ENCODE data around the gene PRIM1. TPM values are rescaled to one million over a fixed set of nuclear protein-coding genes. Genes with fewer than 3 reads are reported as not detected.
"Not testable (repeated sequence)": the region's sequence is repeated elsewhere in the genome, so short reads cannot be mapped to it uniquely, and the experiment has no call there.

The PRIM1 gene
- total RNA-seq, 1 donor from 2014 or later, result 9.3 TPM

DNA sequence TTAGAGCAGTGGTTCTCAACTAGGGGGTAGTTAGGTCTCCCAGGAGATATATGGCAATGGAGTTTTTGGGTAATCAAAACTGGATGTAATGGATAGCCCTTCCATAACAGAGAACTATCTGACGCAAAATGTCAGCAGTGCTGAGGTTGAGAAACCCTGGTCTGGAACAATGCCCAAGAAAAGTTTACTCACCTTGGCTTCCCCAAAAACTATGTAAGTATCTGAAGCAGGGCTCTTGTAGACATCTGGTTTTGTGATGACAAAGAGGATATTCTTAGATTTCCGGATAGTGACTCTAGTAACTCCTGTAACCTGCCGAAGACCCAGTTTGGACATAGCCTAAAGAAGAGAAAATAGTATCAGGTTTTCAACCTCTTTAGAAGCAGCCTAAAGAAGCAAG, 38.8 kb downstream of the PRIM1 start:
- Histone ChIP-seq H3K27me3 (no peaks in the 10 kb centered on the region), H3K9me3 (no peaks in the 10 kb centered on the region), H3K27ac (no peak overlapping the region), H3K4me1 (no peaks in the 10 kb centered on the region), H3K36me3 (peaks cover 47% of the 10 kb centered on the region), H3K4me3 (no peak overlapping the region)
- intact Hi-C loops (cut with DNase I), result no loop called here
- no peak for DNase-seq
- TF ChIP-seq, protein P1, sequence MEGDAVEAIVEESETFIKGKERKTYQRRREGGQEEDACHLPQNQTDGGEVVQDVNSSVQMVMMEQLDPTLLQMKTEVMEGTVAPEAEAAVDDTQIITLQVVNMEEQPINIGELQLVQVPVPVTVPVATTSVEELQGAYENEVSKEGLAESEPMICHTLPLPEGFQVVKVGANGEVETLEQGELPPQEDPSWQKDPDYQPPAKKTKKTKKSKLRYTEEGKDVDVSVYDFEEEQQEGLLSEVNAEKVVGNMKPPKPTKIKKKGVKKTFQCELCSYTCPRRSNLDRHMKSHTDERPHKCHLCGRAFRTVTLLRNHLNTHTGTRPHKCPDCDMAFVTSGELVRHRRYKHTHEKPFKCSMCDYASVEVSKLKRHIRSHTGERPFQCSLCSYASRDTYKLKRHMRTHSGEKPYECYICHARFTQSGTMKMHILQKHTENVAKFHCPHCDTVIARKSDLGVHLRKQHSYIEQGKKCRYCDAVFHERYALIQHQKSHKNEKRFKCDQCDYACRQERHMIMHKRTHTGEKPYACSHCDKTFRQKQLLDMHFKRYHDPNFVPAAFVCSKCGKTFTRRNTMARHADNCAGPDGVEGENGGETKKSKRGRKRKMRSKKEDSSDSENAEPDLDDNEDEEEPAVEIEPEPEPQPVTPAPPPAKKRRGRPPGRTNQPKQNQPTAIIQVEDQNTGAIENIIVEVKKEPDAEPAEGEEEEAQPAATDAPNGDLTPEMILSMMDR (IDR thresholded peaks at IDR 0.05), result no peak
- ATAC-seq, result no peak

GRCh38 chr12:56709759-56710376, 42.3 kb downstream of the PRIM1 start:
- Histone ChIP-seq H3K4me3 (no peak overlapping the region), H3K27me3 (no peaks in the 10 kb centered on the region), H3K36me3 (peaks cover 39% of the 10 kb centered on the region), H3K27ac (no peak overlapping the region), H3K4me1 (no peaks in the 10 kb centered on the region), H3K9me3 (no peaks in the 10 kb centered on the region)
- no peak for ATAC-seq
- intact Hi-C loops (cut with DNase I), result no loop called here
- DNase-seq, result no peak
- TF ChIP-seq, protein P1 (IDR thresholded peaks at IDR 0.05), result no peak

DNA sequence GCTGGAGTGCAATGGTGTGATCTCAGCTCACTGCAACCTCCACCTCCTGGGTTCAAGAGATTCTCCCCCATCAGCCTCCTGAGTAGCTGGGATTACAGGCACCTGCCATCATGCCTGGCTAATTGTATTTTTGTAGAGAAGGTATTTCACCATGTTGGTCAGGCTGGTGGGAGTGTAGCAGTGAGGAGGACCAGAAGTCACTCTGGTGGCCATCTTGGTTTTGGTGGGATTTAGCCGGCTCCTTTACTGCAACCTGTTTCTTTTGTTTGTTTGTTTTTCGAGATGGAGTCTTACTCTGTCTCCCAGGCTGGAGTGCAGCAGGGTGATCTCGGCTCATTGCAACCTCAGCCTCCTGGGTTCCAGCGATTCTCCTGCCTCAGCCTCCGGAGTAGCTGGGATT, 47.6 kb downstream of the PRIM1 start:
- peak; percentile 7 for DNase-seq
- H3K9me3 ChIP-seq; H3K4me1 ChIP-seq; H3K4me3 ChIP-seq; H3K27ac ChIP-seq; intact Hi-C loops (cut with DNase I); H3K27me3 ChIP-seq; H3K36me3 ChIP-seq; ATAC-seq: not testable (repeated sequence)

GRCh38 chr12:56699020-56699661, 53.0 kb downstream of the PRIM1 start:
- intact Hi-C loops (cut with DNase I), result no loop called here
- Histone ChIP-seq H3K9me3 (no peaks in the 10 kb centered on the region), H3K27me3 (no peaks in the 10 kb centered on the region), H3K4me3 (no peak overlapping the region), H3K36me3 (no peaks in the 10 kb centered on the region), H3K27ac (no peak overlapping the region), H3K4me1 (no peaks in the 10 kb centered on the region)
- ATAC-seq, result no peak
- TF ChIP-seq, protein P1 (IDR thresholded peaks at IDR 0.05), result no peak
- no peak for DNase-seq

GRCh38 chr12:56695327-56696101, 56.6 kb downstream of the PRIM1 start:
- no peak for DNase-seq
- no peaks in the 10 kb centered on the region for H3K27me3 ChIP-seq
- no peak for ATAC-seq
- H3K4me1 ChIP-seq, result no peaks in the 10 kb centered on the region
- no peak overlapping the region for H3K27ac ChIP-seq
- TF ChIP-seq, protein P1 (IDR thresholded peaks at IDR 0.05), result no peak
- H3K4me3 ChIP-seq, result no peak overlapping the region
- H3K9me3 ChIP-seq, result no peaks in the 10 kb centered on the region
- no peaks in the 10 kb centered on the region for H3K36me3 ChIP-seq
- intact Hi-C loops (cut with DNase I), result no loop called here

DNA sequence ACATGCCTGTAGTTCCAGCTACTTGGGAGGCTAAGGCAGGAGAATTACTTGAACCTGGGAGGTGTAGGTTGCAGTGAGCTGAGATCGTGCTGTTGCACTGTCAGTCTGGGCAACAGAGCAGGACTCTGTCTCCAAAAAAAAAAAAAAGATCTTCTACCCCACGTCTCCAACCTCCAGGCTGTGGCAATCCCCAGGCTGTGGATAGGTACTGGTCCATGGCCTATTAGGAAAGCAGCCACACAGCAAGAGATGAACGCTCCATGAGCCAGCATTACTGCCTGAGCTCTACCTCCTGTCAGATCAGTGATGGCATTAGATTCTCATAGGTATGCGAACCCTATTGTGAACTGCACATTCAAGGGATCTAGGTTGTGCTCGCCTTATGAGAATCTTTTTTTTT, 58.0 kb downstream of the PRIM1 start:
- no peak overlapping the region for H3K4me3 ChIP-seq
- no peaks in the 10 kb centered on the region for H3K27me3 ChIP-seq
- intact Hi-C loops (cut with DNase I), result no loop called here
- H3K36me3 ChIP-seq, result no peaks in the 10 kb centered on the region
- TF ChIP-seq, protein P1 (IDR thresholded peaks at IDR 0.05), result no peak
- DNase-seq (no peak), ATAC-seq (no peak)
- H3K27ac ChIP-seq, result no peak overlapping the region
- peaks cover 6% of the 10 kb centered on the region for H3K4me1 ChIP-seq
- H3K9me3 ChIP-seq, result no peaks in the 10 kb centered on the region
